Trophoblast cell (in vitro differentiated cells and primary cell): ENCODE data around the gene HIPK2.

Source experiments
- DNase-seq, 2 donors: peaks; one replicate each; pipeline ENCODE4 v3.0.0-alpha.2; 2016
- H2AFZ ChIP-seq: 2 replicates; pipeline ENCODE4 v1.6.1; 2013; ENCODE audit warnings: low read length, moderate library complexity, mild to moderate bottlenecking; ENCODE audit not compliant: insufficient read depth, poor library complexity
- H2AK5ac ChIP-seq: 2 replicates; pipeline ENCODE4 v1.6.1; 2013; ENCODE audit warnings: mild to moderate bottlenecking, low read length
- H2BK120ac ChIP-seq: 2 replicates; pipeline ENCODE4 v1.6.1; 2013; ENCODE audit warnings: low read length, mild to moderate bottlenecking, moderate library complexity; ENCODE audit not compliant: insufficient read depth, poor library complexity
- H2BK12ac ChIP-seq: 2 replicates; pipeline ENCODE4 v1.6.1; 2013; ENCODE audit warnings: mild to moderate bottlenecking, low read length, moderate library complexity
- H2BK5ac ChIP-seq: 2 replicates; pipeline ENCODE4 v1.6.1; 2013; ENCODE audit warnings: low read length, low read depth, moderate library complexity, mild to moderate bottlenecking; ENCODE audit not compliant: poor library complexity
- H3K14ac ChIP-seq: 2 replicates; pipeline ENCODE4 v1.6.1; 2013; ENCODE audit warnings: mild to moderate bottlenecking, low read length
- H3K18ac ChIP-seq: 2 replicates; pipeline ENCODE4 v1.6.1; 2013; ENCODE audit warnings: mild to moderate bottlenecking, low read length
- H3K23ac ChIP-seq: 2 replicates; pipeline ENCODE4 v1.6.1; 2013; ENCODE audit warnings: low read length
- H3K27ac ChIP-seq: 2 replicates; pipeline ENCODE4 v1.5.1; 2013; ENCODE audit warnings: low read depth, mild to moderate bottlenecking, inconsistent platforms, low read length, moderate library complexity
- H3K27me3 ChIP-seq: 2 replicates; pipeline ENCODE4 v1.6.1; 2013; ENCODE audit warnings: inconsistent platforms, mild to moderate bottlenecking, low read length, moderate library complexity; ENCODE audit not compliant: insufficient read depth
- H3K36me3 ChIP-seq, 2 experiments: 1 replicate in 1 of 2; 2 replicates in 1 of 2; pipeline ENCODE4 v1.6.1; 2013; ENCODE audit warnings: low read length in 2 of 2, mild to moderate bottlenecking in 2 of 2, moderate library complexity in 1 of 2; ENCODE audit not compliant: insufficient read depth in 2 of 2, control insufficient read depth in 1 of 2
- H3K4ac ChIP-seq: 2 replicates; pipeline ENCODE4 v1.6.1; 2013; ENCODE audit warnings: low read depth, mild to moderate bottlenecking, low read length, moderate library complexity
- H3K4me1 ChIP-seq, 2 experiments: 1 replicate in 1 of 2; 2 replicates in 1 of 2; pipeline ENCODE4 v1.6.1; 2013; ENCODE audit warnings: low read length in 2 of 2, mild to moderate bottlenecking in 2 of 2, moderate library complexity in 1 of 2; ENCODE audit not compliant: insufficient read depth in 2 of 2, control insufficient read depth in 1 of 2
- H3K4me2 ChIP-seq: 2 replicates; pipeline ENCODE4 v1.6.1; 2013; ENCODE audit warnings: inconsistent platforms, mild to moderate bottlenecking, low read length, moderate library complexity
- H3K4me3 ChIP-seq: 2 replicates; pipeline ENCODE4 v1.5.1; 2013; ENCODE audit warnings: mild to moderate bottlenecking, low read depth, low read length, inconsistent platforms
- H3K79me1 ChIP-seq: one replicate; pipeline ENCODE4 v1.6.1; 2013; ENCODE audit warnings: low read length
- H3K79me2 ChIP-seq: 2 replicates; pipeline ENCODE4 v1.6.1; 2013; ENCODE audit warnings: low read length, mild to moderate bottlenecking; ENCODE audit not compliant: control insufficient read depth, insufficient read depth, poor library complexity
- H3K9ac ChIP-seq: 2 replicates; pipeline ENCODE4 v1.6.1; 2013; ENCODE audit warnings: mild to moderate bottlenecking, low read length
- H3K9me3 ChIP-seq: 2 replicates; pipeline ENCODE4 v1.6.1; 2013; ENCODE audit warnings: low read depth, mild to moderate bottlenecking, control low read depth, inconsistent platforms, low read length; ENCODE audit not compliant: insufficient read depth
- H4K12ac ChIP-seq: 2 replicates; pipeline ENCODE4 v1.6.1; 2013; ENCODE audit warnings: low read depth, mild to moderate bottlenecking, low read length, moderate library complexity
- H4K8ac ChIP-seq: 2 replicates; pipeline ENCODE4 v1.6.1; 2013; ENCODE audit warnings: low read depth, mild to moderate bottlenecking, low read length, moderate library complexity
- H4K91ac ChIP-seq: one replicate; pipeline ENCODE4 v1.6.1; 2013; ENCODE audit warnings: low read depth, mild to moderate bottlenecking, low read length, moderate library complexity
- WGBS: extraction: QIAGEN DNeasy Blood & Tissue Kit; methylation state at CpG from one replicate; pipeline ENCODE4 v1.1.7; 2013; ENCODE audit warnings: missing lambda C conversion rate; ENCODE audit not compliant: insufficient read length, insufficient coverage; ENCODE audit errors: extremely low coverage; 5-methylcytosine and 5-hydroxymethylcytosine counted together

HIPK2 gene

DNA sequence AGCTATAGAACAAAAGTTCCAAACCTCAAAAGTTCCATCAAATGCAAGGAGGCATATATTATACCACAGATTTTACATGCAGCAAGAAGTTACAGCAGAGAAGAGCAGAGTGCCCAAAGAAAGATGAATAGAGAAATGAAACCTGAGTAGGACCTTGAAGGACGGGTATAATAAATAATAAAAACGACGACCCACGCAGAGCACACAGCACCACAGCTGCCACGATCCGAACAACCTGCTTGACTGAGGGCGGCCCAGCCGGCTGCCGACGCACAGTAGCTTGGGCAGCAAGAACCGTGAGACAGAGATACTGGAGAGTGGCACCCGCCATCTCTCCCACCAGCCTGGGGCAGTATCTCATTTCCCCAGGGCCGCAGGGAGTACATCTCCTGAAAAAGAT, 79.0 kb downstream of the HIPK2 start:
- H3K79me2 ChIP-seq = no peaks in the 10 kb centered on the region
- no peaks in the 10 kb centered on the region for H3K36me3 ChIP-seq
- no peak overlapping the region for H2AK5ac ChIP-seq
- H3K9me3 ChIP-seq = peaks cover 2% of the 10 kb centered on the region
- no peaks in the 10 kb centered on the region for H3K27me3 ChIP-seq
- H4K12ac ChIP-seq = no peak overlapping the region
- no peak overlapping the region for H4K91ac ChIP-seq
- no peak overlapping the region for H3K27ac ChIP-seq
- WGBS = no CpG with 5 or more reads among the region's 13 CpGs
- H3K4me3 ChIP-seq = no peak overlapping the region
- H3K4me2 ChIP-seq = no peak overlapping the region
- no peak overlapping the region for H3K14ac ChIP-seq
- H3K4ac ChIP-seq = no peak overlapping the region
- H2AFZ ChIP-seq = no peak overlapping the region
- no peaks in the 10 kb centered on the region for H3K4me1 ChIP-seq
- no peak overlapping the region for H4K8ac ChIP-seq
- no peak overlapping the region for H3K18ac ChIP-seq
- no peak overlapping the region for H2BK5ac ChIP-seq
- H3K23ac ChIP-seq = no peak overlapping the region
- DNase-seq = no peak
- no peak overlapping the region for H3K9ac ChIP-seq
- H2BK12ac ChIP-seq = no peak overlapping the region
- H2BK120ac ChIP-seq = no peak overlapping the region
- no peaks in the 10 kb centered on the region for H3K79me1 ChIP-seq

GRCh38 chr7:139698278-139698677, 79.5 kb downstream of the HIPK2 start:
- H3K79me2 ChIP-seq = no peaks in the 10 kb centered on the region
- no peak overlapping the region for H3K23ac ChIP-seq
- no peaks in the 10 kb centered on the region for H3K4me1 ChIP-seq
- H3K14ac ChIP-seq = no peak overlapping the region
- no peak overlapping the region for H2BK12ac ChIP-seq
- H2BK120ac ChIP-seq = no peak overlapping the region
- H3K9ac ChIP-seq = no peak overlapping the region
- H4K12ac ChIP-seq = no peak overlapping the region
- no peak overlapping the region for H4K91ac ChIP-seq
- H2AK5ac ChIP-seq = no peak overlapping the region
- H3K4me2 ChIP-seq = no peak overlapping the region
- H3K4ac ChIP-seq = no peak overlapping the region
- no CpG with 5 or more reads among the region's 9 CpGs for whole genome bisulfite sequencing
- no peak overlapping the region for H3K18ac ChIP-seq
- no peak overlapping the region for H3K4me3 ChIP-seq
- no peaks in the 10 kb centered on the region for H3K79me1 ChIP-seq
- peaks cover 2% of the 10 kb centered on the region for H3K9me3 ChIP-seq
- H2AFZ ChIP-seq = no peak overlapping the region
- no peak overlapping the region for H3K27ac ChIP-seq
- no peak for DNase-seq
- H3K36me3 ChIP-seq = no peaks in the 10 kb centered on the region
- no peak overlapping the region for H4K8ac ChIP-seq
- no peak overlapping the region for H2BK5ac ChIP-seq
- H3K27me3 ChIP-seq = no peaks in the 10 kb centered on the region

GRCh38 chr7:139697056-139697455, 80.7 kb downstream of the HIPK2 start:
- WGBS = no CpG with 5 or more reads among the region's 10 CpGs
- Histone ChIP-seq H3K36me3 (no peaks in the 10 kb centered on the region), H3K4ac (no peak overlapping the region), H3K18ac (no peak overlapping the region), H2BK5ac (no peak overlapping the region), H3K27me3 (no peaks in the 10 kb centered on the region), H3K9ac (no peak overlapping the region), H4K8ac (no peak overlapping the region), H2BK120ac (no peak overlapping the region), H3K9me3 (peaks cover 2% of the 10 kb centered on the region), H3K27ac (no peak overlapping the region), H2AFZ (no peak overlapping the region), H2AK5ac (no peak overlapping the region), H2BK12ac (no peak overlapping the region), H3K14ac (no peak overlapping the region), H4K12ac (no peak overlapping the region), H3K4me1 (no peaks in the 10 kb centered on the region), H3K23ac (no peak overlapping the region), H3K4me2 (no peak overlapping the region), H4K91ac (no peak overlapping the region), H3K79me1 (no peaks in the 10 kb centered on the region), H3K4me3 (no peak overlapping the region), H3K79me2 (no peaks in the 10 kb centered on the region)
- no peak for DNase-seq

DNA sequence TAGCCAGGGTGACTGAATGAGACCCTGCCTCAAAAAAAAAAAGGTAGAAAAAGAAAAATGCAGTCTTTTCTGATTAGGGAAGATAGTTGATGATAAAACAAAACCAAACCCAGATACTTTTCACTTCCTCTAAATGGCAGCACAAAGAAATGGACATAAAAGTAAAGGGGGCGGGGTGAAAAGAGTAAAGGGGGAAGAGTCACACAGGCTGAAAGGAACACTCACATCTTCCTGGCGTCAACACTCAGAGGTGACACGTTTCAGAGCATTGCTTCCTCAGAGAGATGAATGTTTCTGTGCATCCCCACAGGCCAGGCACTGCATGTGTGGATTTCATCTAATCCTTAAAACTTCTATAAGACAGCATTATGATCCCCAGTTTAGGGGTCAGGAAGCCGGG, 81.2 kb downstream of the HIPK2 start:
- Histone ChIP-seq H3K18ac (no peak overlapping the region), H4K12ac (no peak overlapping the region), H3K4me2 (no peak overlapping the region), H3K4me3 (no peak overlapping the region), H3K4ac (no peak overlapping the region), H2BK120ac (no peak overlapping the region), H3K9ac (no peak overlapping the region), H3K79me2 (no peaks in the 10 kb centered on the region), H4K91ac (no peak overlapping the region), H3K36me3 (no peaks in the 10 kb centered on the region), H2AFZ (no peak overlapping the region), H3K14ac (no peak overlapping the region), H4K8ac (no peak overlapping the region), H3K9me3 (peaks cover 2% of the 10 kb centered on the region), H3K79me1 (no peaks in the 10 kb centered on the region), H3K27ac (no peak overlapping the region), H2BK5ac (no peak overlapping the region), H2BK12ac (no peak overlapping the region), H2AK5ac (no peak overlapping the region), H3K23ac (no peak overlapping the region), H3K27me3 (no peaks in the 10 kb centered on the region), H3K4me1 (no peaks in the 10 kb centered on the region)
- DNase-seq = no peak
- WGBS = no CpG with 5 or more reads among the region's 4 CpGs
